Stimulated activated naive CD8-positive, alpha-beta T cell treated with anti-CD3 and anti-CD28 coated beads, Interleukin-15, Interleukin-2, amounts not matched to agents 100 ng/mL and 50 ng/mL, for 24 hours (primary cell): Measurements from ENCODE around the gene KRTAP11-1.

Experiments used
- H3K27ac Mint-ChIP-seq: one replicate; pipeline ENCODE4 v1.8.0; 2021; ENCODE audit warnings: mild to moderate bottlenecking, mixed read lengths
- H3K27me3 Mint-ChIP-seq: one replicate; pipeline ENCODE4 v1.8.0; 2021; ENCODE audit warnings: mixed read lengths
- H3K36me3 Mint-ChIP-seq: one replicate; pipeline ENCODE4 v1.8.0; 2021; ENCODE audit warnings: low read depth, mixed read lengths
- H3K4me1 Mint-ChIP-seq: one replicate; pipeline ENCODE4 v1.8.0; 2021; ENCODE audit warnings: low read depth, mixed read lengths
- H3K4me3 Mint-ChIP-seq: one replicate; pipeline ENCODE4 v1.8.0; 2021; ENCODE audit warnings: mild to moderate bottlenecking, mixed read lengths
- H3K9me3 Mint-ChIP-seq: one replicate; pipeline ENCODE4 v1.8.0; 2021; ENCODE audit warnings: mixed read lengths

KRTAP11-1 gene

GRCh38 chr21:30881480-30881879 is at the start of gene KRTAP11-1:
Gene KRTAP11-1 (minus strand): TSS chr21:30881580. CDS start chr21:30881524, 56 bp downstream.
- Mint-ChIP-seq H3K36me3 (no peaks in the 10 kb centered on the region), H3K27ac (no peak within 1 kb of the TSS), H3K4me3 (no peak within 1 kb of the TSS), H3K9me3 (no peaks in the 10 kb centered on the region), H3K4me1 (no peaks in the 10 kb centered on the region), H3K27me3 (peaks cover 16% of the 10 kb centered on the region)

GRCh38 chr21:30924146-30924700 is 42.8 kb upstream of the KRTAP11-1 start:
- Mint-ChIP-seq H3K27me3 (peaks cover 12% of the 10 kb centered on the region), H3K4me3 (no peak overlapping the region), H3K27ac (no peak overlapping the region), H3K9me3 (peaks cover 11% of the 10 kb centered on the region), H3K36me3 (no peaks in the 10 kb centered on the region), H3K4me1 (no peaks in the 10 kb centered on the region)

DNA sequence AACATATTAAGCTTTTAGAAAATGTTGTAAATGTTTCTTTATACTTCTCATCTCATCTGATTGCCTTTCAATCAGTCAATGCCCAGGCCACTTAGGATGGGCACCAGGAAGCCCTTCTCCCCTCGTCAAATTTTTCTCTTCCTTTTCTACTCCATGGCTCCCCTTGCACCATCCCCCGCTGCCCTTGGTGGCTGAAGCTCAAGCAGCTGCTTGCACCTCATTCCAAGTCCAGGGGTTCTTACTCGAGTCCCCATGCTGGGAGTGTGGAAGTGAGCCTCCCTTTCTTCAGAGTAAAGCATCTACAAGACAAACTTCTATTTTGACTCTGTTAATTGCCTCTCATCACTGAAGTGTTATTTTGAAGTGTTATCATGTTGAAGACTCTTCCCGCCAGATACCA is 39.7 kb upstream of the KRTAP11-1 start:
- Mint-ChIP-seq H3K4me1 (no peaks in the 10 kb centered on the region), H3K27ac (no peak overlapping the region), H3K9me3 (peaks cover under 1% of the 10 kb centered on the region), H3K4me3 (no peak overlapping the region), H3K36me3 (no peaks in the 10 kb centered on the region), H3K27me3 (peaks cover 15% of the 10 kb centered on the region)

DNA sequence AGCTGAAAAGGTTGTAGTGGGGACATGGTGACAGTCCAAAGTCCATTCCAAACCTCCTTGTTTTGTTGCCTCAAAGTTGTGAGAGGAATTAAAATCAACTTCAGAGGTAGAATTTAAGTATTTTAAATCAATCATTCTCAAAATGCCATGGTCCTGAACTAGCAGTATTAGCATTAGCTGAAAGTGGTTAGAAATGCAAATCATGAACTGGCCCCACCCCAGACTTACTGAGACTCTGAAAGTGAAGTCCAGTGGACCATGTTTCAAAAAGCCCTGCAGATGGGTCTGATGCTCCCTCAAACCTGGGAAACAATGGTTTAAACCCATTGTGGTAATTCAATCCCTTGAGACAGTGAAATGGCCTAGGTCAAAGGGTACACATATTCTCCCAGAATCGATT is 36.2 kb upstream of the KRTAP11-1 start:
- H3K9me3 Mint-ChIP-seq, result no peaks in the 10 kb centered on the region
- no peaks in the 10 kb centered on the region for H3K36me3 Mint-ChIP-seq

DNA sequence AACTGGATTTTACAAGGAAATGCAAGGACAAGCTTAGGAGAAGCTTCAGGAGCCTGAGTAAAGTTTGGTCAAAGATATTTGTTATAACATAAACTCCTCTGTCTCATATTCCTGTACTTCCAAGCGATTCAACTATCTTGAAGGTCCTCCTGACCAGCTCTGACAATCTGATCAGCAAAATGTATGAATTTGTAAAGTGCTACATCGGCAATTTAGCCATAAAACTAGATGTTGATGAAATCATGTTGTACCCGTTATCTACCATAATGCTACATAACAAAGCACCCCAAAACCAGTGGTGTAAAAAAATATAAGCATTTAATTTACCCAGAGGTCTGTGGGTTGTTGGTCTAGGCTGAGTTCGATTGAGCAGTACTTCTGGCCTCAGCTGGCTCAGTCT is 19.5 kb upstream of the KRTAP11-1 start:
- H3K27ac Mint-ChIP-seq, result no peak overlapping the region
- H3K4me3 Mint-ChIP-seq, result no peak overlapping the region
- no peaks in the 10 kb centered on the region for H3K36me3 Mint-ChIP-seq
- H3K27me3 Mint-ChIP-seq, result peaks cover 19% of the 10 kb centered on the region
- no peaks in the 10 kb centered on the region for H3K9me3 Mint-ChIP-seq
- H3K4me1 Mint-ChIP-seq, result no peaks in the 10 kb centered on the region

More for the DNA sequence above, 36.2 kb upstream of the KRTAP11-1 start:
- Mint-ChIP-seq H3K27me3 (peaks cover 14% of the 10 kb centered on the region), H3K4me1 (no peaks in the 10 kb centered on the region), H3K27ac (no peak overlapping the region), H3K4me3 (no peak overlapping the region)

- peaks cover 4% of the 10 kb centered on the region for H3K27me3 Mint-ChIP-seq
Measured at GRCh38 chr21:30882866-30883597, 1.7 kb upstream of the KRTAP11-1 start.

DNA sequence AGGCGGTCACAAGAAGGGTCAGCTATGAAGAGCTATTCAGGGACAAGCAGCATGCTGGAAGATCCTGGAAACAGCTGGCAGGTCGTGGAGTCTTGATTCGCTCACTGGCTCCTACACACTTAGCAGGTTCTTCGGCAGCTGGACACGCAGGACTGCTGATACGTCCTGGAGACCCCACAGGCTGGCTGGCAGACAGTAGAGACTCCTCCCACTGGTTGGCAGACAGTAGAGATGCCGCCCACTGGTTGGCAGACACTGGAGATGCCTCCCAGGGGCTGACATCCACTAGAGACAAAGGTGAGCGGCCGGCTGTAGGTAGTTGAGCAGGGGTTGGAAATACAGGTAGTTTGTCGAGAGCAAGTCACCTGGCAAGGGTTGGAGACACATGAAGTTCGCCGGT is 466 bp downstream of the KRTAP11-1 start:
- Mint-ChIP-seq H3K9me3 (no peaks in the 10 kb centered on the region), H3K27ac (no peak overlapping the region), H3K4me3 (no peak overlapping the region), H3K36me3 (no peaks in the 10 kb centered on the region), H3K27me3 (peaks cover 17% of the 10 kb centered on the region), H3K4me1 (no peaks in the 10 kb centered on the region)

More at GRCh38 chr21:30882866-30883597, 1.7 kb upstream of the KRTAP11-1 start:
- H3K4me1 Mint-ChIP-seq, result no peaks in the 10 kb centered on the region
- H3K27ac Mint-ChIP-seq, result no peak overlapping the region
- no peak overlapping the region for H3K4me3 Mint-ChIP-seq
- H3K36me3 Mint-ChIP-seq, result no peaks in the 10 kb centered on the region
- H3K9me3 Mint-ChIP-seq, result no peaks in the 10 kb centered on the region

DNA sequence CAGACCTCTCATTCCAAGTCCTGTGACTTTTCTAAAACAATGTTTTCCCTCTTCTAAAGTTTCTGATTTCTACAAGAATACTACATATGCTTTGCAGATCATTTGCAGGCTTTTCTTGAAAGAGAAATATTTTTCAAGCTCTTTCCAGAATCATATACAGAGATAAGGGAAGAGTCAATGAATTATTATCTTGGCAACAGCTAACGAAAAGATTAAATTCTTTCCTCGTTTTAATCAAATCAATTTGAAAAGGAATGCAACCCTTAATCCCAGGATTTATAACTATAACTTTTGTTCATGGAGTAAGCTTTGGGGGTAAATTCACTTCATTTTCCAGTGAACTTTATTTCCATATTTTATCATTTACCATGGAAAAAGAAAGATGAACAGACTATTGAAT is 6.9 kb downstream of the KRTAP11-1 start:
- Mint-ChIP-seq H3K9me3 (no peaks in the 10 kb centered on the region), H3K27ac (no peak overlapping the region), H3K4me3 (no peak overlapping the region), H3K36me3 (no peaks in the 10 kb centered on the region), H3K4me1 (no peaks in the 10 kb centered on the region), H3K27me3 (peaks cover 14% of the 10 kb centered on the region)

DNA sequence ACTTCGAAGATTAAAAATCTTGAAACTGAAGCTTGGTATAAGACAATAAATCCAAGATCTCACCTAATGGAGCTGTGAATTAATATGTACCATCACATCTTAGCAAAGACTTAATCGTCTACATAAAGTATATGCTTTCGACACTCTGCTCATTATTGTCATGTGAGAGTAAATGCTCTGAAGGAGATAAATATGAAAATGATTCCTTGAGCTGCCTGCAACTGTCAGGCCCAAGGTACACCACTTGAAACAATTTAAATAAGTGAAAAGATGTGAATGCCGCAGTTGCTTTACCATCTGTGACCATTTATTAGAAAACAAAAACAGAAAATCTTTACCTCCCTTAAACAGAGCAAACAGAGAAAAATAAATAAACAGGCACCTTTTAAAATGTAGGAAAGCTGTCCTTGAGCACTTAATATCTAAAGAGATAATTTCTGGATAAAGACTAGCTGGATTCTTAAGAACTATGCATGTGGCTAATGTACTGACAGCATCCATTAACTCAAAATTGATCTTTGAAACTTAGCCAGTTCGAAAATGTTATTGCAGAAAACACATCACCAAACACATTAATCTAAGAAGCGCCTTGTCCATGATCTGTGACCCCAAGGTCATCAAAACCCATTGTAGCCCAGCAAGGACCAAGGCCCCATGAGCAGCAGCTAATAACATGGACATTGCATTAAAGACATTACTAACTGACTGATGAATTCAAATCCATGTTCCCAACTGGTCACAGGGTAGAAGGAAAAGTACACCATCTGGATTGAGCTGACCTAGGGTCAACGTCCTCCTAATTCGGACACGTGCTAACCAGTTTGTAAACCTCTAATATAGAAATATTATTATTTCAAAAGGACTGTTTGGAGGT is 33.5 kb downstream of the KRTAP11-1 start:
- Mint-ChIP-seq H3K9me3 (no peaks in the 10 kb centered on the region), H3K27me3 (peaks cover 4% of the 10 kb centered on the region), H3K36me3 (no peaks in the 10 kb centered on the region), H3K4me3 (no peak overlapping the region), H3K27ac (no peak overlapping the region), H3K4me1 (no peaks in the 10 kb centered on the region)

GRCh38 chr21:30842990-30843389 is 38.4 kb downstream of the KRTAP11-1 start:
- Mint-ChIP-seq H3K27me3 (peaks cover 11% of the 10 kb centered on the region), H3K9me3 (no peaks in the 10 kb centered on the region), H3K27ac (no peak overlapping the region), H3K4me1 (no peaks in the 10 kb centered on the region), H3K36me3 (no peaks in the 10 kb centered on the region), H3K4me3 (no peak overlapping the region)

- Mint-ChIP-seq H3K27me3 (peaks cover 15% of the 10 kb centered on the region), H3K36me3 (no peaks in the 10 kb centered on the region), H3K4me1 (no peaks in the 10 kb centered on the region), H3K27ac (no peak overlapping the region), H3K9me3 (no peaks in the 10 kb centered on the region), H3K4me3 (no peak overlapping the region)
Measured at GRCh38 chr21:30839304-30839703, 42.1 kb downstream of the KRTAP11-1 start.

GRCh38 chr21:30838536-30838935 is 42.8 kb downstream of the KRTAP11-1 start:
- Mint-ChIP-seq H3K27me3 (peaks cover 15% of the 10 kb centered on the region), H3K4me3 (no peak overlapping the region), H3K27ac (no peak overlapping the region), H3K36me3 (no peaks in the 10 kb centered on the region), H3K4me1 (no peaks in the 10 kb centered on the region), H3K9me3 (no peaks in the 10 kb centered on the region)

GRCh38 chr21:30831194-30831765 is 50.1 kb downstream of the KRTAP11-1 start:
- Mint-ChIP-seq H3K4me1 (no peaks in the 10 kb centered on the region), H3K9me3 (peaks cover 4% of the 10 kb centered on the region), H3K4me3 (no peak overlapping the region)

More at GRCh38 chr21:30831194-30831765, 50.1 kb downstream of the KRTAP11-1 start:
- Mint-ChIP-seq H3K27me3 (peaks cover 19% of the 10 kb centered on the region), H3K36me3 (no peaks in the 10 kb centered on the region), H3K27ac (no peak overlapping the region)
